Measurements from ENCODE around the gene TMEM171. TPM values are rescaled to one million over a fixed set of nuclear protein-coding genes. Genes with fewer than 3 reads are reported as not detected.

The TMEM171 gene
- total and polyA plus RNA-seq, 2 of the 4 experiments (the other 2 are of a cell fraction), result 3.0 to 5.1 TPM

GRCh38 chr5:73176250-73176649 lies 55.9 kb downstream of the TMEM171 start:
- H3K79me1 ChIP-seq (ENCODE audit: low read depth in 1 of 2, low read length in 2 of 2), result no peaks in the 10 kb centered on the region
- no peak overlapping the region for H3K9ac ChIP-seq (ENCODE audit: low read depth, low read length)
- no peak overlapping the region for H4K8ac ChIP-seq (ENCODE audit: low read depth in 2 of 2, low read length in 2 of 2)
- no peak overlapping the region for H3K27ac ChIP-seq (ENCODE audit: insufficient read depth, low read length)
- H2AFZ ChIP-seq (replicated peaks; ENCODE audit: low read length, poor library complexity), result no peak overlapping the region
- no peak overlapping the region for H3K23ac ChIP-seq (ENCODE audit: low read depth, low read length)
- no peaks in the 10 kb centered on the region for H4K20me1 ChIP-seq (ENCODE audit: insufficient read depth, low read length)
- H4K91ac ChIP-seq (ENCODE audit: insufficient read depth, low read depth, low read length), result no peak overlapping the region
- H3K4me3 ChIP-seq (ENCODE audit: insufficient read depth, low read depth, low read length), result no peak overlapping the region
- no peak overlapping the region for H2BK15ac ChIP-seq (ENCODE audit: low read depth, low read length)
- WGBS, 2 experiments (ENCODE audit: extremely low coverage in 2 of 2, insufficient read length in 1 of 2), result 58% methylated on average over 2 of the region's 2 CpGs; no CpG with 5 or more reads in 1 of the 2 experiments
- TF ChIP-seq MXI1 (IDR thresholded peaks at IDR 0.05; ENCODE audit: borderline replicate concordance, low read depth, low read length) (no peak), CEBPB (IDR thresholded peaks at IDR 0.05; ENCODE audit: low read depth, low read length) (no peak), USF2 (IDR thresholded peaks at IDR 0.05; ENCODE audit: low read depth, low read length) (no peak), NFE2L2 (IDR thresholded peaks at IDR 0.05; ENCODE audit: low read depth, low read length) (no peak), BHLHE40 (IDR thresholded peaks at IDR 0.05; ENCODE audit: low read depth, low read length) (no peak), RAD21 (IDR thresholded peaks at IDR 0.05; ENCODE audit: low read length) (no peak), MAFK (IDR thresholded peaks at IDR 0.05; ENCODE audit: low read depth, low read length) (no peak), RFX5 (IDR thresholded peaks at IDR 0.05; ENCODE audit: low read depth, low read length) (no peak), FOS (IDR thresholded peaks at IDR 0.05; ENCODE audit: low read depth, low read length) (no peak), POLR2A (IDR thresholded peaks at IDR 0.05; ENCODE audit: low read depth, low read length) (no peak), SMC3 (IDR thresholded peaks at IDR 0.05; ENCODE audit: low read depth, low read length) (no peak), MAZ (IDR thresholded peaks at IDR 0.05; ENCODE audit: borderline replicate concordance, low read depth, low read length) (no peak), CHD1 (IDR thresholded peaks at IDR 0.05; ENCODE audit: low read depth, low read length) (no peak), ELK1 (IDR thresholded peaks at IDR 0.05; ENCODE audit: borderline replicate concordance, low read depth, low read length) (no peak), RCOR1 (IDR thresholded peaks at IDR 0.05; ENCODE audit: insufficient replicate concordance, low read length) (no peak)
- TF ChIP-seq, protein P1, sequence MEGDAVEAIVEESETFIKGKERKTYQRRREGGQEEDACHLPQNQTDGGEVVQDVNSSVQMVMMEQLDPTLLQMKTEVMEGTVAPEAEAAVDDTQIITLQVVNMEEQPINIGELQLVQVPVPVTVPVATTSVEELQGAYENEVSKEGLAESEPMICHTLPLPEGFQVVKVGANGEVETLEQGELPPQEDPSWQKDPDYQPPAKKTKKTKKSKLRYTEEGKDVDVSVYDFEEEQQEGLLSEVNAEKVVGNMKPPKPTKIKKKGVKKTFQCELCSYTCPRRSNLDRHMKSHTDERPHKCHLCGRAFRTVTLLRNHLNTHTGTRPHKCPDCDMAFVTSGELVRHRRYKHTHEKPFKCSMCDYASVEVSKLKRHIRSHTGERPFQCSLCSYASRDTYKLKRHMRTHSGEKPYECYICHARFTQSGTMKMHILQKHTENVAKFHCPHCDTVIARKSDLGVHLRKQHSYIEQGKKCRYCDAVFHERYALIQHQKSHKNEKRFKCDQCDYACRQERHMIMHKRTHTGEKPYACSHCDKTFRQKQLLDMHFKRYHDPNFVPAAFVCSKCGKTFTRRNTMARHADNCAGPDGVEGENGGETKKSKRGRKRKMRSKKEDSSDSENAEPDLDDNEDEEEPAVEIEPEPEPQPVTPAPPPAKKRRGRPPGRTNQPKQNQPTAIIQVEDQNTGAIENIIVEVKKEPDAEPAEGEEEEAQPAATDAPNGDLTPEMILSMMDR (conservative IDR thresholded peaks at IDR 0.05; ENCODE audit: low read depth, low read length), result no peak
- dilution Hi-C loops (cut with HindIII; ENCODE audit: low sequenced_read_pairs, unreplicated experiment) (no loop called here), in situ Hi-C loops (cut with MboI; ENCODE audit: low sequenced_read_pairs) (no loop called here), intact Hi-C loops (cut with micrococcal nuclease) (no loop called here)
- ChIA-PET CTCF (interaction anchor here (1.5 kb wide), 1 partner anchor 12 kb away, joined by 3 read pairs; no protein-coding TSS in a partner anchor), POLR2A (ENCODE audit: unreplicated experiment) (no interaction called here)
- peaks cover 19% of the 10 kb centered on the region for H3K27me3 ChIP-seq (ENCODE audit: control insufficient read depth, insufficient read depth, low read length)
- H3K4me2 ChIP-seq (ENCODE audit: low read depth, low read length), result no peak overlapping the region
- H2AK5ac ChIP-seq (ENCODE audit: low read depth, low read length), result no peak overlapping the region
- DNase-seq (no peak), ATAC-seq (ENCODE audit: low read depth) (no peak)
- H3K18ac ChIP-seq (ENCODE audit: low read depth, low read length), result no peak overlapping the region
- H3K4ac ChIP-seq (ENCODE audit: low read depth, low read length), result no peak overlapping the region
- no peak overlapping the region for H2BK20ac ChIP-seq (ENCODE audit: low read depth, low read length)
- H3K4me1 ChIP-seq (ENCODE audit: control insufficient read depth, insufficient read depth, low read length), result peaks cover 2% of the 10 kb centered on the region; the same call in 1 of the 2 replicates
- H2BK120ac ChIP-seq (ENCODE audit: low read depth, low read length), result no peak overlapping the region
- no peaks in the 10 kb centered on the region for H3K36me3 ChIP-seq (ENCODE audit: control insufficient read depth, insufficient read depth, low read length)
- no peak overlapping the region for H3K56ac ChIP-seq (ENCODE audit: extremely low read depth, insufficient read depth, low read length)
- no peaks in the 10 kb centered on the region for H3K9me3 ChIP-seq (ENCODE audit: control insufficient read depth, insufficient read depth, low read length)
- no peak overlapping the region for H4K5ac ChIP-seq (ENCODE audit: low read depth, low read length)
- no TSS peak for BruUV-seq (replicated peaks)
- H3K14ac ChIP-seq (replicated peaks; ENCODE audit: low read depth, low read length), result no peak overlapping the region
- no peak overlapping the region for H2AK9ac ChIP-seq (replicated peaks; ENCODE audit: low read depth, low read length, poor library complexity)
- no peak overlapping the region for H2BK5ac ChIP-seq (ENCODE audit: low read depth, low read length, poor library complexity, severe bottlenecking)
- no peaks in the 10 kb centered on the region for H3K9me1 ChIP-seq (ENCODE audit: insufficient read depth, low read length)
